ENCODE results near the gene COX8C.

DNA sequence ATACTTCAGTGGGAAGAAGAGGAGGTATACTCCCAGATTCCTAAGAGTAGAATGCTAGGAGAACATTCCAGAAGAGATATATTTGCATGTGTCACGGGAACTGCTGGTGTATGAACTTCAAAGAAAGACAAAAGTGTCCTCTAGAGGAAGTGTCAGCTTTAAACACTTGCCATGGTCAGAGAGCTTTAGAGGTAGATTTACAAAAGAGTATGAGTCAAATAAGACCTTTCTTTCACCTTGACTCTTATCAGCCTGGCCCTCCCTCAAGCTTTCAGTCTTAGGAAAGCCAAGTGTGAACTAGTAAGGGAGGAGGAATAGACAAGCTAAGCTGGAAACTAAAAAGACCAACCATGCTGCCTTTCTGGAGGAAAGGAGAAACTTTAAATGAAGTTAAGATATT is 34.7 kb downstream of the COX8C start:
- no peak for TF ChIP-seq CTCF (IDR thresholded peaks at IDR 0.05; ENCODE audit: low read depth, low read length, poor library complexity, severe bottlenecking)
- TF ChIP-seq EZH2phosphoT487 (IDR thresholded peaks at IDR 0.05; ENCODE audit: borderline replicate concordance, low read length), result no peak

Measured in DOHH2 (cell line).